ENCODE data around the gene PRR35.
A peak's percentile ranks its signal among the peaks of the same experiment; 100 is the strongest.

PRR35 gene

GRCh38 chr16:563072-563644 lies 3.0 kb downstream of the PRR35 start:
- H3K4me1 Mint-ChIP-seq: peaks cover 10% of the 10 kb centered on the region

GRCh38 chr16:564690-565418 lies 4.7 kb downstream of the PRR35 start:
- no peak for ATAC-seq
- peaks cover 17% of the 10 kb centered on the region for H3K4me1 Mint-ChIP-seq
- H3K4me3 Mint-ChIP-seq: no peak overlapping the region
- H3K9me3 Mint-ChIP-seq: no peaks in the 10 kb centered on the region
- no peaks in the 10 kb centered on the region for H3K36me3 Mint-ChIP-seq
- DNase-seq (ENCODE audit: low spot score in 2 of 2): no peak
- no peak overlapping the region for H3K27ac Mint-ChIP-seq

More at GRCh38 chr16:563072-563644, 3.0 kb downstream of the PRR35 start:
- Mint-ChIP-seq H3K27ac (no peak overlapping the region), H3K36me3 (no peaks in the 10 kb centered on the region), H3K9me3 (no peaks in the 10 kb centered on the region), H3K4me3 (no peak overlapping the region)
- DNase-seq (ENCODE audit: low spot score in 2 of 2) (no peak), ATAC-seq (no peak)

GRCh38 chr16:565419-566330 lies 5.5 kb downstream of the PRR35 start:
- H3K36me3 Mint-ChIP-seq: no peaks in the 10 kb centered on the region
- no peak overlapping the region for H3K27ac Mint-ChIP-seq
- DNase-seq (ENCODE audit: low spot score in 2 of 2) (no peak), ATAC-seq (no peak)
- H3K4me1 Mint-ChIP-seq: peaks cover 19% of the 10 kb centered on the region
- no peaks in the 10 kb centered on the region for H3K9me3 Mint-ChIP-seq
- no peak overlapping the region for H3K4me3 Mint-ChIP-seq

- H3K4me1 Mint-ChIP-seq: peaks cover 30% of the 10 kb centered on the region
- peak within 1 kb of the TSS; percentile 51 for H3K4me3 Mint-ChIP-seq
- peak; percentile 54 for ATAC-seq
- peak within 1 kb of the TSS; percentile 61 for H3K27ac Mint-ChIP-seq
- peak in 1 of 2 donors; percentile 72 for DNase-seq (ENCODE audit: low spot score in 2 of 2)
- no peaks in the 10 kb centered on the region for H3K36me3 Mint-ChIP-seq
- H3K9me3 Mint-ChIP-seq: no peaks in the 10 kb centered on the region
Observed at GRCh38 chr16:566475-567372, 6.5 kb downstream of the PRR35 start, which contains the start of gene NHLRC4. NHLRC4 (plus strand) TSS chr16:567005; CDS start chr16:568048, 1,043 bp downstream.

DNA sequence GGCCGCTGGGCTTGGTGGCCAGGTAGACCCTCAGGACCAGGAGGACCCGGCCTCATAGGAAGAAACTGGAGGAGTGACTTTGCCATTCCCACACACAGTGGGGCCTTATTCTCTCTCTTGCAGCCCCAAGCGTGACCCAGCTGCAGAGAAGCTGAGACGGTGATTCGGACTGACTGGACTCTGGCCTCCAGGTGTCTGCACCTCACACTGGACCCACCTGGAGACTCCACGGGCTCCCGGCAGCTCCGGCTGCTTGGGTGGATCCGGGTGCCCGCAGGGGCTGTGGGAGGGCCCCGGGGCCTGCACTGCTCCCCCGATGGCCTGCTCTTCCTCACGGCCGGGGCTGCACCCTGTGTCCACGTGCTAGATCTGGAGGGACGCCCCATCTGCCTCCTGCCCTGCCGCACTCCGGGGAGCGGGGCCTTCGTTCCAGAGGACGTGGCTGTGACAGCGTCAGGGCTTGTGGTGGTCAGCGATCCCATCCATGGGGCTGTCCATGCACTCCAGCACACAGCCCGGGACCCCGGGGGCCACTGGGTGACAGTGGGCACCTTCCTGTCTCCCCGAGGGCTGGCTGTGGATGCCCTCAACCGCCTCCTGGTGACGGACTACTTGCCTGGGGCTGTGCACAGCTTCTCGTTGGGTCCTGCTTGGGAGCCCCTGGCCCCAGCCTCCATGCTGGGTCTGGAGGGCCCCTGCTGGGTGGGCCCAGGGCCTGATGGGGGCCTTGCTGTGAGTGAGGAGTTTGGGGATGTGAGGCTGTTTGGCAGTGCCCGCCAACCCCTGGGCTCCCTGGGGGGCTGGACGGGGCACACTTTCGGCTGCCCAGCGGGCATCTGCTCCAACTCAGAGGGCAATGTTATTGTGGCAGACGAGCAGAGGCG lies 7.4 kb downstream of the PRR35 start:
- Mint-ChIP-seq H3K9me3 (no peaks in the 10 kb centered on the region), H3K27ac (peak overlapping the region; percentile 61), H3K4me1 (peaks cover 35% of the 10 kb centered on the region), H3K4me3 (peak overlapping the region; percentile 51), H3K36me3 (no peaks in the 10 kb centered on the region)
- ATAC-seq (no peak), DNase-seq (ENCODE audit: low spot score in 2 of 2) (no peak)

- Mint-ChIP-seq H3K4me1 (peaks cover 35% of the 10 kb centered on the region), H3K9me3 (no peaks in the 10 kb centered on the region), H3K4me3 (peak overlapping the region; percentile 78), H3K36me3 (no peaks in the 10 kb centered on the region), H3K27ac (peak overlapping the region; percentile 90)
- no peak for ATAC-seq
- DNase-seq (ENCODE audit: low spot score in 2 of 2): no peak
Observed at GRCh38 chr16:568401-569258, 8.4 kb downstream of the PRR35 start.

DNA sequence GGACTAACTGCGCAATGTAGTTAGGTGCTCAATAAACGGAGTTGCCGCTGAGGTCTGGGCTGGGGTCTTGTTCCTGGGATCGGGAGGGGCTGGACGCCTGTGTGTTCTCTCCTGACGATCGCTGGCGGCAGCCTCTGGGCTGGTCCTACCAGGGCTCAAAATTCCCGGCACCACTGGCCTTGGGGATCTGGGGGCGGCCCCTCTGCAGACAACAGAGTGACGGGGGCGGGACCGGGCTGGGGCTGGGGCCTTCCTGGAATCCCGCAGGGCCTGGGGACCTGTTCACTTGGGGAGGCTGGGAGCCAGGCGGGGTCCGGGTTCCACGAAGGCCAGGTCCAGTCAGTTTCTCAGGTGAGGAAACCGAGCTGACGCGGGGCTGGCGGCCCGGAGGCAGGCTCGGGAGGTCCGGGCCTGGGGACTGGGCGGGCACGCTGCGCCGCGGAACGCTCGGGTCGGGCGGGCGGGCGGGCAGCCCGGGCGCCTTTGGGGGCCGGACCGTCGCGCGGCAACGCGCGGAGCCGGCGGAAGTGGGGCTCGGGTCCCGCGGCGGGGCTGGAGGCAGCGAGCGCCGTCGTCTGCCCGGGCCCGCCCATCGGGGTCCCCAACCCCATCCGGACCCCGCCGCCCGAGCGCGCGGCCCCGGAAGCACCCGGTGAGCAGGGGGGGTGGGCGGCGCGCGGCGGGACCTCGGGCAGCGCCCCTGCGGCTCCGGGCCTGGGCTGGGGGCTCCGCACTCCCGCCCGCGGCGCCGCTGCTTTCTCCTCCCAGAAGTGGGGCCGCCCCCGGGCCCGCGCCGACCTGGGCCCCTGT lies 9.5 kb downstream of the PRR35 start, which contains the start of gene PIGQ:
PIGQ (plus strand) TSS at position 524 of the 810 bp plus-strand sequence. CDS start 4,107 bp downstream, outside the sequence.
- ATAC-seq (peak; percentile 87), DNase-seq (ENCODE audit: low spot score in 2 of 2) (peak; percentile 63 to 83)
- H3K36me3 Mint-ChIP-seq: no peaks in the 10 kb centered on the region
- peak within 1 kb of the TSS; percentile 90 for H3K27ac Mint-ChIP-seq
- H3K4me3 Mint-ChIP-seq: peak within 1 kb of the TSS; percentile 78
- H3K9me3 Mint-ChIP-seq: no peaks in the 10 kb centered on the region
- peaks cover 35% of the 10 kb centered on the region for H3K4me1 Mint-ChIP-seq

- H3K4me1 Mint-ChIP-seq: peaks cover 31% of the 10 kb centered on the region
- no peak for ATAC-seq
- no peak for DNase-seq (ENCODE audit: low spot score in 2 of 2)
- no peaks in the 10 kb centered on the region for H3K9me3 Mint-ChIP-seq
- H3K4me3 Mint-ChIP-seq: no peak overlapping the region
- no peaks in the 10 kb centered on the region for H3K36me3 Mint-ChIP-seq
- no peak overlapping the region for H3K27ac Mint-ChIP-seq
Observed at GRCh38 chr16:572865-573650, 12.9 kb downstream of the PRR35 start.

- ATAC-seq: no peak
- Mint-ChIP-seq H3K4me3 (no peak overlapping the region), H3K36me3 (no peaks in the 10 kb centered on the region), H3K9me3 (no peaks in the 10 kb centered on the region), H3K27ac (no peak overlapping the region), H3K4me1 (peaks cover 26% of the 10 kb centered on the region)
- DNase-seq (ENCODE audit: low spot score in 2 of 2): no peak
Observed at GRCh38 chr16:574021-574760, 14.0 kb downstream of the PRR35 start.

- no peak overlapping the region for H3K4me3 Mint-ChIP-seq
- no peak overlapping the region for H3K27ac Mint-ChIP-seq
- peaks cover 22% of the 10 kb centered on the region for H3K4me1 Mint-ChIP-seq
- no peaks in the 10 kb centered on the region for H3K36me3 Mint-ChIP-seq
- DNase-seq (ENCODE audit: low spot score in 2 of 2): no peak
- ATAC-seq: no peak
- H3K9me3 Mint-ChIP-seq: no peaks in the 10 kb centered on the region
Observed at GRCh38 chr16:575354-576196, 15.4 kb downstream of the PRR35 start.

Data from stimulated activated effector memory CD8-positive, alpha-beta T cell treated with anti-CD3 and anti-CD28 coated beads, Interleukin-12 subunit alpha, Interleukin-12 subunit beta, amount 100 ng/mL, for 72 hours (primary cell).